NCI-H748 treated with DMSO at 0.1 percent for 48 hours (cell line): Measurements from ENCODE around the gene SDR42E2.
"Not testable (repeated sequence)": the region's sequence is repeated elsewhere in the genome, so short reads cannot be mapped to it uniquely, and the experiment has no call there.

Experiments
- DNase-seq: peaks from one replicate; lab custom pipeline; 2025; lab: John Stamatoyannopoulos, UW

SDR42E2 gene

DNA sequence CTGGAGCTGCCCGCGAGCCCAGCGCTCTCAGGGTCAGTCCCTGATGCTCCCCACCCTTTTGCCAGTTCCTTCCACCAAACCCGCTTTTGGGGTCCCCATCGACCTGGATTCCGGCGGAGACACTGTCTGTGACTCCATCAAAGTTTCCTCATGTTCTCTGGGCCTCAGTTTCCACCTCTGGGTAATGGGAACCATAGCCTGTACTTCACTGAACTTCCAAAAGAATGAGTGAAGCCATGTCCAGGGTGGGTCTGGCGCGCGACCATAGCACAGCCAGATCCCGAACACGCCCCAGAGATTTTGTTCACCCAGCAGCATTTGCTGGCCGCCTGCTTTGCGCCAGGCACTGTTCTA is 327 bp downstream of the SDR42E2 start:
- DNase-seq, result no peak

DNA sequence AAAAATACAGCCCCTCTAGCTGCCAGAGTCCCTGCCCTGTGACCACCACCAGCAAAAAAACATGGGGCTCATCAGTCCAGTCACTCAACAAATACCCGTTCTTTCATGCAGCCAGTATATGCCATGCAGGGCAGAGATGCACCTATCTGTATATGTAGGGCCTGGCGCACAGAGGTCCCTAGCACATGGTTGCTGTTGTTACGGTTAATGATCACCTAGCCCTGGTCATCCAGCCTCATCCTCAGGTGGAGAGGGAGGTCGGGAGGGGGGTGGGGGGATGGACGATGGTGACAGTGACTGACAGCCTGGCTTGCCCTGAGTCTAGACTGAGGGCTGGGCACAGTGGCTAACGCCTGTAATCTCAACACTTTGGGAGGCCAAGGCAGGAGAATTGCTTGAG is 1.5 kb downstream of the SDR42E2 start:
- no peak for DNase-seq

DNA sequence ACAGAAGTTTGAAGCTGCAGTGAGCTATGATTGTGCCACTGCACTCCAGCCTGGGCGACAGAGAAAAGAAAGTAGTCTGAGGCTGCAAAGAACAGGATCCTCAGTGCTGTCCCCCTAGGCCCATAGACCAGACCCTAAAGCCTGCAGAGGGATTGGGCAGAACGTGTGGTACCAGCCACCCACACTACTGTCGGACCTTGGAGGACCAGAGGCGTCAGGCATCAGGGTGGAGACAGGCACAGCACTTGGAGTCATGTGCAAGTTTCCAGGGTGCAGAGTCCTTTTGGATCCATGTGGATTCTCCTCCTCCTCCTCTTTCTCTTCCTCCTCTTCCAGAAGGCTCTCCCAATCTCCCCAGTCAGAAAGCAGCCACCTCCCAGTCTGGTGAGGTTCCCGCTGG is 2.2 kb downstream of the SDR42E2 start:
- DNase-seq, result no peak

DNA sequence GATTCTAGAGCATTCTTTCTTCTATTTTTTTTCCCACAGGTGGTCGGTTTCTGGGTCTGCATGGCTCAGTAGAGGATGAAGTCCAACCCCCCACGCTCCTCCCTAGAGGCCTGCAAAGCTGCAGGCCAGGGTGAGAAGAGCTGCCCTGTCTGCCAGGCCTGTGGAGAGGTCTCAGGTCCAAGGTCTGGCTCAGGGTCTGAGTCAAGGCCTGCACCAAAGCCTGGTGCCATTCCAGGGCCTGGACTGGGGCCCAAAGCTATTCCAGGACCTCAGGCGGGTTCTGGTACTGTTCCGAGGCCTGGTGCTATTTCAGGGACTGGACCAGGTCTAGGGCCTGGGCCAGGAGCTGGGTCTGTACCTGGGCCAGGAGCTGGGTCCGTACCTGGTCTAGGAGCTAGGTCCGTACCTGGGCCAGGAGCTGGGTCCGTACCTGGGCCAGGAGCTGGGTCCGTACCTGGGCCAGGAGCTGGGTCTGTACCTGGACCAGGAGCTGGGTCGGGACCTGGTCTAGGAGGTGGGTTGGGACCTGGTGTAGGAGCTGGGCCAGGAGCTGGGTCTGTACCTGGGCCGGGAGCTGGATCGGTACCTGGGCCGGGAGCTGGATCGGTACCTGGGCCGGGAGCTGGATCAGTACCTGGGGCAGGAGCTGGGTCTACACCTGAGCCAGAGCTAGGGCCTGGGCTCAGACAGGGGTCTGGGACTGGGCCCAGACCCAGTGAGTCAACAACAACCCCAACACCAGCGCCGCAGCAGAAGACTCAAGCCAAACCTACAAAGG is 3.4 kb downstream of the SDR42E2 start:
- DNase-seq, result no peak

DNA sequence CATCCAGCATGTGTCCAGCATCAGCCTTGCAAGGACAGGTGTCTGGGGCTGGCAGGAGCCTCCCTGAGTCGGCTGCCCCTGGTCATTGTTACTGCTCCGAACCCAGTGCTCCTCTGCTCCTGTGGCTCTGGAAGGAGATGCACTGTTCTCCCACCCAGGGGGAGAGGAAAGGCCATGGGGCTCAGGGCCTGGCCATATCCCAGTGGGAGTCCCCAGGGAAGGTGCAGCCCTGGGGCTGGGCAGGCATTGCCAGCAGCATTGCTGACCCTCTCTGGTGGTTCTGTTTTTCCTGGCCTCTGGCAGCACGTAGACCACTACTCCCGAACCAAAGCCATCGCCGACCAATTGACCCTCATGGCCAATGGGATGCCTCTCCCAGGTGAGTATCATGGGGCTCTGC is 9.6 kb downstream of the SDR42E2 start:
- DNase-seq, result no peak

DNA sequence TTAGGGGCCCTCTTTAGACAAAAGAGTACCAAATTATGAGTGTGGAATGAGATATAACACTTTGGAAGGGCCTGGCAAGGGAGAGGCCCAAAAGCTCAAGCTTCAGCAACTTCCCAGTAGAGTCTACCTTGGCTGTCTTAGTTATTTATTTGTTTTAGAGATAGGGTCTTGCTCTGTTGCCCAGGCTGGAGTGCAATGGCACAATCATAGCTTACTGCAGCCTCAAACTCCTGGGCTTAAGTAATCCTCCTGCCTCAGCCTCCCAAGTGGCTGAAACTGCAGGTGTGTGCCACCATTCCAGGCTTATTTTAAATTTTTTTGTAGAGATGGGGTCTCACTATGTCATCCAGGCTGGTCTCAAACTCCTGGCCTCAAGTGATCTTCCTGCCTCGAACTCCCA is 10.3 kb downstream of the SDR42E2 start:
- DNase-seq, result not testable (repeated sequence)

DNA sequence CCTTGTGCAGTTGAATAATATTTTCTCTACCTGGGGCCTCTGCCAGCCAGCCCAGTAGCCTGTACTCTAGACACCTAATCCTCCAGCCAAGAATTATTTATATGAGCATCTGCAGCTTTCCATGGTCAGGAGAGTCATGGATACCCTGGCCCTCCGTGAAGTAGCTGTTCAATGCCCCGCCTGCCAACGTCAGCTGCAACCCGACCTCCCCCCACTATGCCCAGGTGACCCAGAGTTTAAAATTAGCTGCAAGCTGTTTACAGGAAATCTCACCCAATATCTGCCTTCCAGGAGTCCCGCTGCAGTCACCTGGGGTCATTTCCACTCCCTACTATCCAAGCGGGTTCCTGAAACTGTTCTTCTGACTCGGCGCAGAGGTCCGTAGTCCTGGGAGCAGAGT is 12.3 kb downstream of the SDR42E2 start:
- no peak for DNase-seq

DNA sequence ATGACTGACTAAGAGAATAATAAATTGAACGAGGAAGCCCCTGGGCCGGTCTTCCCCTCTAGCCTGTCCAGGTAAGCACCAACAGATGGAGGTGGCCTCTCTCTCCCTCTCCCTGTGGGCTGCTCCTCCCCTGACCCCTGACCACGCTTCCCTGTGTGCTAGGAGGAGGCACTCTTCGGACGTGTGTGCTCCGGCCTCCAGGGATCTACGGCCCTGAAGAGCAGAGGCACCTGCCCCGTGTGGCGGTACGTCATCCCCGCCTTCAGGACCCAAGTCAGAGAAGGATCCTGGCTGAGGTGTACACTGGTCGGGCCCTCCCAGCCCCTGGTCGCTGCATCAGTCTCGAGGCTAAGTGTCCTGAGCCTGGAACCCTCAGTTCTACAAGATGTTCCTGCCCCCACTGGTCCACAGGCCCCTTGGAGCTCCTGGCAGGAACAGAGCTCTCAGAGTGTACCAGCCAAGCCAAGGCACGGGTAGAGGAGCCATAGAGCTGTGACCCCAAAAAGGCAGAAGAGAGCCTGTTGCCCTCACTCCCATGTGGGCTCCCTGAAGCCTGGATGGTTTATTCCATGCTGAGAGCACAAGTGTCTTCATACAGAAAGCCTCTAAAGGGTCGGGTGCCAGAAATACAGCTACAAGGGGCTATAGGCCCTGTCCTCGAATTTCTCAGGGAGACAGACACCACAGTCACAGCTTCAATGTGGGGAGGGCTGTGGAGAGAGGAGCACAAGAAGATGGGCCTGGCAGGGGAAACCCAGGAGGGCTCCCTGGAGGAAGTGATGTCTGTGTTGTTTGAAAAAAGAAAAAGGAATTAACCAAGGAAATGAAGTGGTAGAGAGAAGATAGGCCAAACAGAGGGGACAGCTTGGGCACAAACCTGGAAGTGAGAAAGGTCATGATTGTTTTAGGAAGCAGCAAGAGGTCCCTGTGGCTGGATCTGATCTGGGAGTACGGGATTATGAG is 15.9 kb downstream of the SDR42E2 start:
- no peak for DNase-seq

DNA sequence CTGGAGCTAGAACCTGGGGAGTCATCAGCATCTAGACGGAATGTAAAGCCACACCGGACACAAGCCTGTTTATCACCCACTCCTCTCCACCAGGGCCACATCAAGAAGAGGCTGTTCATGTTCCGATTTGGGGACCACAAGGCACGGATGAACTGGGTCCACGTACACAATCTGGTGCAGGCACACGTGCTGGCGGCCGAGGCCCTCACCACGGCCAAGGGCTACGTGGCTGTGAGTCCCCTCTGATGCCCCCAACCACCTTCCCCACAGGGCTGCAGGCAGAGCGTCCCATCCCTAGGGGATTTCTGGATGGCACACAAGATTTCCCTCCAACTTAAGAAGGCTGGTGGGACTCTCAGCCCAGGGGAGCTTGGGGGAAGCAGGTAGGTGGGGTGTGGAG is 19.1 kb downstream of the SDR42E2 start:
- DNase-seq, result no peak

DNA sequence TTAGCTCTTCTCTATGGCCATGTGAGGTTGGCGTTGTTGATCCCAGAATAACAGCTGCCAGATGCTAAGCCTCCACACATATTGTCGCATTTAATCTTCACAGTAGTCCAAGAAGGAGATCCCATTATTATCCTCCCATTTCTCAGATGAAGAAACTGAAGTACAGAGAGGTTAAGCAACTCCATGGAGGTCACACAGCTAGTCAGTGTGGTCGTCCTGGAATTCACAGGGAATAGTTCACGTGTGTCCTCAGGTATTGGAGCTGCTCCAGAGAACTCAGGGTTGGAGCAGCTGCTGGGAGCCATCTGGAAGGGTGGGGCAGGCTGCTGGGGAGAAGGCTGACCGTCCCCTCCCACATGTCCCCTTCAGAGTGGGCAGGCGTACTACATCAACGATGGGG is 19.5 kb downstream of the SDR42E2 start:
- DNase-seq, result no peak

DNA sequence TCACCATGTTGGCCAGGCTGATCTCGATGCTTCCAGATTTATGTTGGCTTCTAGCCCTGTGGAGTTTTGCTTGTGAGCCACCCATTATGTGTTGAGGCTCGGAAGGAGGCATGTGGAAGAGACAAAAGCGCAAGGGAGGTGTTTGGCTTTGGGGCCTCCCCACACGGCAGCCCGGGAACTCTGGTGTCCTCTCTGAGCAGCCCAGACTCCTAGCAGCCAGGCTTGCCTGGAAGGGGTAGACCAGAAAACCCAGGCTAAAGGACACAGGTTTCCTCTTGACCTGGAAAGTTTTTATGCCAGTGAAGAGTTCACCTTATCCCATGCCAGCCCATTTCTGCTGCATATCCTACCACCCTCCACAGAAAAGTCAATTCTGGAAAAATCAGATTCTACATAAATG is 21.0 kb downstream of the SDR42E2 start:
- DNase-seq, result no peak

DNA sequence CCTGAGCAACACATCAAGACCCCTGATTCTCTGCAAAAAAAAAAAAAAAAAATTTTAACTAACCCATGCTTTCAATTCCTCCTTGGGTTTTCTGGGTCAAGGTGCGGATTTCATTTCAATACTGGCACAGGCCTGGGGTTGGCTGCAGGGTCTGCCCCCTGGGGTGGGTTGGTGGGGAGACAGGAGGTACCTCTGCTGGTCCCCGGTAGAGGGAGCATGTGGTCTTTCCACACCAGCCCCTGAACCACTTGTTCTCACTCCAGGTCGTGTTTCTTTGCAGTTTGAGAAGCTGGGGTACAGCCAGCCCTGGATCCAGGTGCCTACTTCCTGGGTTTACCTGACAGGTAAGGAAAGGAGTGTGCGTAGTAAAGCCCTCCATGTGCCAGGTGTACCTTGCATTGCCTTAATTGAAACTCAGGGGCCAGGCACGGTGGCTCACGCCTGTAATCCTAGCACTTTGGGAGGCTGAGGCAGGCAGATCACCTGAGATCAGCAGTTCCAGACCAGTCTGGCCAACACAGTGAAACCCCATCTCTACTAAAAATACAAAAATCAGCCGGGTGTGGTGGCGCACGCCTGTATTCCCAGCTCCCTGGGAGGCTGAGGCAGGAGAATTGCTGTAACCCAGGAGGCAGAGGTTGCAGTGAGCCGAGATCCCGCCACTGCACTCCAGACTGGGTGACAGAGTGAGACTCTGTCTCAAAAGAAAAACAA is 21.8 kb downstream of the SDR42E2 start:
- no peak for DNase-seq

DNA sequence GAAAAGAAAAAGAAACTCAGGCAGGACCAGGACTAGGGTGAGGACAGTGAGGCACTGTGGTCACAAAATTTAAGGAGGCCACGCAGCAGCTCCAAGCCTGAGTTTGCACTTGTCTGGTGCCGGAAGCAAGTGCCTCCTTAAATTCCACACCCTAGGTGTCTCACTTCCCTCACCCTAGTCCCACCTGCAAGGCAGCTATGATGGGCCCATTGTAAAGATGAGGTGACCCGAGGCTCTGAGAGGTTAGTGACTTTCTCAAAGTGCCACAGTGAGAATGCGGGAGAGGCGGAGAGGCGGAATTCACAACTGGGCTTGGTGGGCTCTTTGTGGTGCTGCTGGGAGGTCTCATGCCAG is 22.3 kb downstream of the SDR42E2 start:
- no peak for DNase-seq

DNA sequence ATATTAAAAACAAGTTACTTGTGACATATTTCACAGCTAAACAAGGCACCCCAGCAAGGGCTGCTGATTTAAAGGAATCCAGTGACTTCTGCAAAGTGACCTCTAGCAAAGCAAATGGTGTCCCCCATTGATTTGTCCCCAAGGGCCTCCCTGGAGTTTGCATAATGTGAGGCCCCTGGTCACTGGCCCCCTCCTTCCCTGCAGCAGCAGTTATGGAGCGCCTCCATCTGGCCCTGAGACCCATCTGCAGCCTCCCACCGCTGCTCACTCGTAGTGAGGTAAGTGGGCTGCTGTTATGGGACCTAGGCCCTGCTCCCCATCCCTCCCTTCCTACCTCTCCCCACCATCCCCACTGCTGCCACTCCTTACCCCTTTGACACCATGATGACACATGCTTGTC is 24.2 kb downstream of the SDR42E2 start:
- DNase-seq, result no peak

DNA sequence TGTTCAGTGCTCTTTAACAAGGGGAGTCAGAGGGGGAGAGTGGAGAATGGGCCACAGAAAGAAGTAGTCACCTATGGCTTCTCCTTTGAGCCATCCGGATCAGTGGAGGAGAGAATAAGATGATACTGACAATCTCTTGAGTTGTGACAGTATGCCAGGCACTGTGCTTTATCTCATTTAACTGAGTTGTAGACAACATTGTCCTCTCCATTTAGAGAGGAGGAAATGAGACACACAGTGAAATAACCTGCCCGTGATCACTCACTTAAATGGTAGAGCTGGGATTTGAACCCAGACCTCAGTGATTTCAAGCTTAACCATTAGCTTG is 25.9 kb downstream of the SDR42E2 start:
- no peak for DNase-seq

DNA sequence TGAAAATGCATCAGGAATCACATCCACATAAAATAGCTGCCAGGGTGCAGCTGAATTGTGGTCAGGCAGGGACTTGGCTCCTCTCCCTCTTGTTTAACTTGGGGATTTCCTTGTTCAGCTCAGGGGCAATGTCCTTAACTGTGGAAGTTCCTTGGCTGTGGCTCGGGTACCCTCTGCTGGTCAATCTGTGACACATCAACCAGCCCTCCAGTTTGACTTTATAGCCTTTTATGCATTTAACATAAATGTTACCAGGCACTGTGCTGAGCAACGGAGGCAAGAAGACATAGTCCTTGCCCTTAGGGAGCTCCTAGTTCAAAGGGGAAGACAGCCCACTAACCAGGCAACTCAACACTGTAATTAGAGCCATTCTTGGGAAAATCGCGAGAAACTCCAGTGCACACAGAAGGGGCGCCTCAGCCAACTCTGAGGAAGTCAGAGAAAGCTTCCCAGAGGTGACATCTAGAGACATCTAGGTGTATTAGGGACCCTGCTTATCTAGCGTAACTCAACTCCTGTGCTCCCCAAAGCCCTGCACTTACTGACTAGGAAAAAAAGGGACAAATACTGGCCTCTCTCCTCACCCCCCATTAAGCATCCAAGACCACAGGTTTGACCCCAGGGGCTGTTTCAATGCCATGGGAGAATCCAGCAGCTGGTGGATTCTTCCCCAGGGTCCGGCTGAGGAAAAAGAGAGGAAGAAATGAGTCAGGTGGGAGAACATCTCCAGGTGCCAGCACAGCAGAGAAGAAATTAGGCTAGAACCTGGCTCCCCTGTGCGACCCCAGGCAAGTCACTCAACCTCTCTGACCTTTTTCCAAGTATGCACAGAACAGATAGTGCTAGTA is 26.5 kb downstream of the SDR42E2 start:
- peak; percentile 29 for DNase-seq

DNA sequence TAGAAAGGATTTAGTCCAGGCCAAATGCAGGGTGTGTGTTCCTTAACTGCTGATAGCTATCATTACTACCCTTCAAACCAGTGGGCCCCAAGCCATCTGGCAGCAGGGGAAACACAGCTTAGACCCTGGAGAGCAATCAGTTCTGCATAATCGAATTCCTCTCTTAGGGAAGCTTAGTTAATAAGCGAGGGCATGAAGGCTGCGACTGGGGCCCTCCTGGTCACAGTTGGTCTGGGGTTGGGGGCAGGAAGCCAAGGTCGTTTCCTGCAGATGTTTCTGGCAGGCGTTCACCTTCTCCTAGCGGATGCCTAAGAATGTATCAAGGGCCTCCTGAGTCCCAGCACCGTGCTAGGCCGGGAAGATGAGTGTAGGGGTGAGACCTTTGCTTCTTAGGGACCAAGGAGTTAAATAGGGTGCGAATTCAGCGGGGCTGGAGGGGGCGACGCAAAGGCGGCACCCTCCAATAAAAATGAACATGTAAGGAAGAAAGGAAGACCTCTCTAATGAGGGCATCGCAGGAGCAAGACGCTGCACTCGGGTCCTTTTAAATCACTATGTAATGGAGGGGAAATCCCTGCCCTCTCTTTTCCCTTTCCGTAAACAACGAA is 27.3 kb downstream of the SDR42E2 start:
- no peak for DNase-seq

DNA sequence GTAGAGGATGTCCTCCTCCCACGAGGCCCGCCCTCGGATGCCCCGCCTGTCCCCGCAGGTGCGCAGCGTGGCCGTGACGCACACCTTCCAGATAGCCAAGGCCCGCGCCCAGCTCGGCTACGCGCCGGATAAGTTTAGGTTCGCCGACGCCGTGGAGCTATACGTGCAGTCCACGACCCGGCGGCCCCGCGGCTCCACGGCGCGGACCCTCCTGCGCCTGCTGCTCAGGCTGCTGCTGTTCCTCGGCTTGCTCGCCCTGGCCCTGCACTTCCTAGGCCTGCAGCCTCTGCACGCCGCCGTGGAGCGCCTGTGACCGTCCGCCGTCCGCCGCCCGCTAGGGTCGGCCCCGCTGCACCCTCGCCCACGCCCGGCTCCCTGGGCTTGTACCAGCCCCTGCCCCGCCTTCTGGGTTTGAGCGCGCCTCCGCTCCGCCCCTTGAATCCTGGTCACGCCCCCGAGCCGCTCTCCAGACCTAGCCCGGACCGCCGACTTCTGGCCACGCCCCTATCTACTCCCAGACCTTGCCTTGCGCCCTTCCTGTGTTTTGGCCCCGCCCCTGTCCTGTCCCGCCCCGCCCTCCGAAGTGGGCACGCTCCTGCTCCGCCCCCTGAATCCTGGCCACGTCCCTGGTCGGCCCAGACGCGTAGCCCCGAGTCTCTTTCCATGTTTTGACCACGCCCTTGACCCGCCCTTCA is 27.9 kb downstream of the SDR42E2 start:
- DNase-seq, result peak; percentile 99

DNA sequence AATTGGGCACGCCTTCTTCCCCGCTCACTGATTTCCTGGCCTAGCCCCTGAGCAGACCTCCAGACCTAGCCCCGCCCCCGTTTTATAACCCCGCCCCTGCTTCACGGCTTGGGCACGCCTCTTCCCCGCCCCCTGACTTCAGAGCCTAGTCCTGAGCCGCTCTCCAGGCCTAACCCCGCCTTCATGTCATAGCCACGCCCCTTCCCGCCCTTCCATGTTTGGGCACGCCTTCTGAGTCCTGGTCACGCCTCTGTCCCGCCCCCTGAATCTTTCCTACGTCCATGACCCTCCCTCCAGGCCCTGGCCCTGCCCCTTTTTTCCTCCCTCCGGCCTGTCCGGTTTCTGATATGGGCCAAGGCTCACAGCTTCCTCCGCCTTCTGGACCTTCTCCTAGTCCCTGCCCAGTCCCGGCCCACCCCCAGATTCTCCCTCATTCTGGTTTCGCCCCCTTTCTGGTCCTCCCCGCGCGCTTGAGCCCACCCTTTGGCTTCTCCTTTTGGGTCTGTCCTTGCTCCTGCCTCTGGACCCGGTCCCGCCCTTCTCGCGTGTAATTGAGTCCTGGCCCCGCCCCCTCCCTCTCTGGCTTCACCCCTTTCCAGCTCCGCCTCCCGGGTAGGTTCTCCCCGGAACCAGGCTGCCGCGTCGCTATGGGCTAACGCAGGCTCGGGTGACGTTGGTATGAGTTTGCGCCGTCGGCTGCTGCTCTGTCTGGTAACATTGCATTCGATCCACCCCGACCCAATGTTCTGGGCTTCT is 28.6 kb downstream of the SDR42E2 start:
- DNase-seq, result peak; percentile 99
